ENCODE data around the gene EGF.

Gene EGF

DNA sequence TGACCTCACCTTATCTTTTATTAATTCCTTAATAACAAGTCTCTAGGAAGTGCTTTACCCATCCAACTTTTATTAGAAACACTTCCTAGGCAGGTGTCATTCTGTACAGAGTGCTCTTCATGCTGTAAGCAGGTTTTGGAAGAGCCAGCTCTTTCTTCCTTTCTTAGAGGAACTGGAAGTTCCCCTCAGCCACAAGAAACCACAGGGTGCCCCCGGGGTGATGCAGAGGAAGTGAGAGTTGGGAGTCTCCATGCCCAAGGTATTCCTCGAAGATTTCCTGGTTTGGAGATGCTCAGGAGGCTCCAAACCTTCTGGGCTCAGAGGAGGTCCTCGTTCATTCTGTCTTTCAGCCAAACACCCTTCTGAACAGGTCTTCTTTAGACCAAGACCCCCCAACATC lies 83.8 kb downstream of the EGF start:
- DNase-seq (ENCODE audit: low spot score): no peak

DNA sequence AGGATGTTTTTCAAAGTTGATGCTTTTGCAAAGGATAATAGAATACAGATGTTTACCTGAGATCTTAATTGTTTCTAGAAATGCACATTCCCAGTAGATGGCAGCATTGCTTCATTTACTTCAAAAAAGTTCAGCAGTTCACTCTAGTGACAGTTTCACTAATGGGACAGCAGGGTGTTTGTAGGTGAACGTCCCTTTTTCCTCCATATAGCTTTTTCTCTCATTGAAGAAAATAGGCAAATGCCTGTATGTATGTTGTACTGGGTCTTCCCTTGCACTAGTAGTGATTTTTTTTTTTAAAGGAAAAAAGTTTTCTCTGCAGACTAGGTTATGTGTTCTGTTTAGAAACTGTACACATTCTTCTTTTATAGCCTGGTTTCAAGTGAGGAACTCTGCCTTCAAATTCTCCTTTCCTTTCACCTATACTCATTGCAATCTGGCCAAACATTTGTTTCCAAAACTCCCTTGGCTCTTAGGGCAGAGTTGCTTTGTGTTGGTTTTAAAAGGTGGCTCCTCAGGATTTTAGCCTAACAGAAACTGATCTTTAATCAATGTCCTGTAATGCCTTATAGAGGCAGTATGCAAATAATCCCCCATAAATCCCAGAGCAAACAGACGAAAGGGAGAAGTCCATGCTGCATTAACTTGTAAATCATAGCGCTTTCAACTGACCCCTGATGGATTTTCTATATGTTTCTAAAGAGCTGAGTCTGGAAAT lies 86.3 kb downstream of the EGF start:
- DNase-seq (ENCODE audit: low spot score): peak; percentile 80

DNA sequence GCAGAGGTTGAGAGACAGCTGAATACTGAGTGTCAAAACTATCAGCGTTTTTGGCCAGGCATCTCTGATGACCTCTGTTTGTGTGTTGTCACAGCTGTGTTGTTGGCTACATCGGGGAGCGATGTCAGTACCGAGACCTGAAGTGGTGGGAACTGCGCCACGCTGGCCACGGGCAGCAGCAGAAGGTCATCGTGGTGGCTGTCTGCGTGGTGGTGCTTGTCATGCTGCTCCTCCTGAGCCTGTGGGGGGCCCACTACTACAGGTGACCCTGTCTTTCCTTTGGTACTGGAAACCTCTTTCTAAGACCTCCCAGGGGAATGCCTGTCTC lies 86.9 kb downstream of the EGF start:
- no peak for DNase-seq (ENCODE audit: low spot score)

DNA sequence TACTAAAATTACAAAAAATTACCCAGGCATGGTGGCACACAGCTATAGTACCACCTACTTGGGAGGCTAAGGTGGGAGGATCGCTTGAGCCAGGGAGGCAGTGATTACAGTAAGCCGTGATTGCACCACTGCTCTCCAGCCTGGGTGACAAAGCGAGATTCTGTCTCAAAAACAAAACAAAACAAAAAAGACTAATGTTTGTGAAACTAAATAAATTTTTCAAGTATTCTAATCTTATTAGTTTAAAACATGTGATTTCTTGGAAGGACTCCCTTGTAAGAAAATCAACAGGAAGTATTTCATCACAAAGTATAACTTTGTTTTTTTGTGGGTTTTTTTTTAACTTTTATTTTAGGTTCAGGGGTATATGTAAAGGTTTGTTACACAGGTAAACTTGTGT lies 89.6 kb downstream of the EGF start:
- no peak for DNase-seq (ENCODE audit: low spot score)

DNA sequence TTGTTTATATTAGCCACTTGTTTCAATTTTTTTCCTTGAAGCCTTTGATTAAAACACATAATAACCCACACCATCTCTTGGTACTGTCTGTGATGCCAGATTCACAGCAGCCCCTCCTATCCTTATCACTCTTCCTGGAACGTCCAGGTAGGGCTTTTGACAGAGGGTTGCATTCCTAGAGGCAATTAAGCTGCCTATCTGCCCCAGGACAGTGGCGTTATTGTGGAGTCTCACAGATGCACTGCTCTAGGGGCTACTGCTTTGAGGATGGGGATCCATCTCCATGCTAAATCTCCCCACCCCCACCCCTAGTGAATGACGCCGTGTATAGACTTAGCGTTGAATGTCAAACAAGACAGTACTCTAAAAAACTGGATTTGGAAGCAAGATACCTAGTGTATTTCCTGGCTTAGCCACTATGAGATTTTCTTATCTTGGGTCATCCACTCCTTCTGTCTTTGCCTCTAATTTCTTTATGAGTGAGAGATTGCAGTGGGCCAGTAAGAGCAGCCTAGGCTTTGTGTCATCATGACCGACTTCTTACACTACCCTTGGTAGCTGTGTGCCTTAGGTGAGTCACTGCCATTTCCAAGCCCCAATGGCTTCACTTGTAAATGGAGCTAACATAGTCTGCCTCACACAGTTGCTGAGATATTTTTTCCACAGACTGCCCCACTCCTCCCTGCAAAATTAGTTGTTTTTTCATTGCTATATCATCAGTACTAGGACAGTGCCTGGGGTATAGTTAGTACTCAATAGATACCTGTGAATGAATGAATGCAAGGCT lies 90.9 kb downstream of the EGF start:
- DNase-seq (ENCODE audit: low spot score): no peak

DNA sequence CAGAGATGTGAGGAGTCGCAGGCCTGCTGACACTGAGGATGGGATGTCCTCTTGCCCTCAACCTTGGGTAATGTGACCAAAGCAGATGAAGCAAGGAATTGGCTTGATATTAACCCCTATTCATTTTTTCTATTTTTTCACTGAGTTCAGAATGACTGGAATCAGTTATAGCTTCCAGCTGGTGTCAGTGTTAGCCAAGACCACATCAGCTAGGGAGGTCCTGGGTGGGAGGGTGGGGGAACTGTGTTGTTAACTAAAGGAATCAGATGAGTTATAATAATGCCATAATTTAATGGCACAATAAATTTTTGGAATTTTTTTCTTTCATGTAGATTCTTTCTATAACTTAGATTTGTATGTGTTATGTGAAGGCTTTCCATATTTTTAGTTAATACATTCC lies 91.9 kb downstream of the EGF start:
- no peak for DNase-seq (ENCODE audit: low spot score)

DNA sequence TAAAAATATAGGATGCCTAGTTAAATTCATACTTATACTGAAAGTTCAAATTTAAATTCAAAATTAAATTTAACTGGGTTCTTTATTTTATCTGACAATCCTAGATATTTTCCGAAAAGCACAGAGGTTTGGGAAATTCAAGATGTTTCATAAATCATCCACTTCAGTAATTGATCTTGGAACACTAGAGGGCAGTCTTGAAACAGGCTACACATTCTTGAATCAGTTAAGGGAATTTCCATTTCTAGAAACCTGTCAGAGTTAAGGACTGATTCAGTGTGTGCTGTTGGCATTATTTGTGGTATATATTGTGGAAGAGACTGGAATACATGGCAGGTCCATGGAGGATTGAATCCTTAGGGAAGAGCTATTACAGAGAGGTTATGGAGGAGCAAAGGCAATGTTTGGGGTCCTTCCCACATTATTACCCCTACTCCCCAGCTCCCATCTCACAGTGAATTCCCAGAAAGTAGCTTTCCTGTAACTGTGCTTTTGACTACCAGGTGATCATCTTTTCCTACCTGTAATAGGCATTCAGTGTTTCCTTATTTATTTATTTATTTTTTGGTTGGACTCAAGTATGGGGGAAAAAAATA lies 92.9 kb downstream of the EGF start:
- peak; percentile 78 for DNase-seq (ENCODE audit: low spot score)

DNA sequence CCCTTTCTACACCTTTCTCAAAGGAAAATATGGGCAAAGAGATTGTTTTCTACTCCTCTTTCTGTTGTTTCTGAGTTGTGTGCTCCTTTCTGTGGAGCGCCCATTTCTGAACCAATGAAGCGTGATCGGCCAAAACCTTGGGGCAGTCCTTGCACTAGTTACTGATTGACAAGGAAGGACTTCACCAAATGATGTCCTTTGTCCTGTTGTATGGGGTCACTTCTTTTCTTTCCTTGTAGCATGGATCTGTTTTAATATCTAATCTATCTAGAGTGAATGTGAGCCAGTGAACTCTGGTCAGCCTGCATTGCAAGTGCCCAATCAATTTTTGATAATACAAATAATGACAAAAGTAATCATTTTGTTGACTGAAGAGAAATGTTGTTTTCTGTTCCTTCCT lies 94.5 kb downstream of the EGF start:
- no peak for DNase-seq (ENCODE audit: low spot score)

DNA sequence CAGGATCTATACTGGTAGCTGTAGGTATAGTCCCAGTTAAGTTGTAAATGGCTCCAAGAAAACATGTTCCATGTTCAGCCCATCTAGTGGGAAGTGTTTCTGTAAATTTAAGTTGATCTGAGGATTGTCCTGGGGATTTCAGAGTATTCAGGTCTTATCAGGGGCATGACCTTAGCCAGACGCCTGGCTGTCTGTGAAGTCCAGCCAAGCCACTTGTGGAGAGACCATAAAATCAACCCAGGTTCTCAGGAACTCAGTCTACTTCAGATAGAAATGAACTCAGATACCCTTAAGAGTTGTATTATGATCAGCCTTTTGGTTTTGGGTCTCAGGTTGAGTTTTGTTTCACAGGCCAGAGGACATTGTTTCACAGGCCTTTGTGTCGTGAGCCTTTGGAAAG lies 95.9 kb downstream of the EGF start:
- no peak for DNase-seq (ENCODE audit: low spot score)

DNA sequence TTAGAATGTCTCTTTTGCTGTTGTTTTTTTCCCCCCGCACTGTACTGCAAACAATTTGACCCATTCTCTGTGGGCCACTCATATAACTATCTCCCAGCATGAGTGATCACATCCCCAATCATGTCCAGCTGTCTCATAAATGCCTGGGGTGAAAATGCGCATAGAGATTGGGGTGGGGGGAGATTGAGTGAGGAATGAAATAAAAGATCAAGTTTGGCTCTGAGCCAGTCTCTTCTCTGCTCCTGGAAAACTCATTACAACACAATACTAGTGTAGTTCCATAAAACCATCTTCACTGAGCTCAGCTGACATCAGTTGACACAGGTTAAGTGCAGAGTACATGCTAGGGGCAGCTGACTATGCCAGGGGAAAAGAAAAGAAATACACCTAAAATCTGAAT lies 96.9 kb downstream of the EGF start:
- no peak for DNase-seq (ENCODE audit: low spot score)

DNA sequence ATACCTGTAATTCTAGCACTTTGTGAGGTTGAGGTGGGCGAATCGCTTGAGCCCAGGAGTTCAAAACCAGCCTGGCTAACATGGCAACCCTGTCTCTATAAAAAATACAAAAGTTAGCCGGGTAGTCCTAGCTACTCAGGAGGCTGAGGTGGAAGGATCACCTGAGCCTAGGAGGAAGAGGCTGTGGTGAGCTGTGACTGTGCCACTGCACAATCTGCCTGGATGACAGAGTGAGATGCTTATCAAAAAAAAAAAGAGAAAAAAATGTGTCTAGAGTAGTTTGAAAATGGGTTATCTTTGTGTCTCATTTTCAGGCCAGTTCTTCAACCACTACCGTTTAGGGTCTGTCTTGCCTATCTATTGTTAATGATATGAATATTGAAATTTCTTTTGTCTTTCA lies 98.1 kb downstream of the EGF start:
- DNase-seq (ENCODE audit: low spot score): no peak

DNA sequence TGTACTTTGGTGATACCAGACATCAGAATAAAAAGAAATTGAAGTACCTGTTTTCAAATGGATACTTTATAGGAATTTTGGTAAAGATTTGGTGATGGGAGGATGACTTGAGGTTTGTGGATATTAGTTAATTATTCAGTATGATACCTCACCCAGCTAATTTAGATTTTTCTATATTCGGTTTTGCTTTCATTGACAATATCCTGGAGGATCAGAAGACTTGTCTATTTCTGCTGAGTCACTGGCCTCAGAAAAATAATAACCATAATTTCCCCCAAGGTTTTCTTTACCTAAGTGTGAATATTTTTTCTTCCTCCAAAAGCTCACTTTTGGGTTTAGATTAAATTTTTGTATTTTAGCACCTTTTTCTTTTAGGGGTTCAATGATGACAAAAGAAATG lies 100.2 kb downstream of the EGF start:
- no peak for DNase-seq (ENCODE audit: low spot score)

DNA sequence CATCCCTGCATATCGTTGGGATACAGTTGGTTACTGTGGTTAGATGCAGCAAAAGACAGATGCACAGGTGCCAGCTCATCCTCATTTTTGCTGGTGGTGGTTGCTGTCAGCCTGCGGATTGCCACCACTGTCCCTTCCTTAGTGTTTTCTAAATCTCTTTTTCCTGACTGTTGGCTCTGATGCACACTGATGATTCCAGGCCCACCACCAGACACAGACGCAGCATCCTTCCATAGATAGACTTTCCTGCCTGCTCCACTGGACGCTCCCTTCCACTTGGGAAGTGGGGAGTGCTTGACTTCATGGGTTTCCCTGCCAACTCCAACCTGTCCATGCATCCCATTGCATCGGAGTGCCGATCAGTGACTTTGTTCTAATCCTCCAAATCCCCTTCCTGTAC lies 101.5 kb downstream of the EGF start:
- no peak for DNase-seq (ENCODE audit: low spot score)

DNA sequence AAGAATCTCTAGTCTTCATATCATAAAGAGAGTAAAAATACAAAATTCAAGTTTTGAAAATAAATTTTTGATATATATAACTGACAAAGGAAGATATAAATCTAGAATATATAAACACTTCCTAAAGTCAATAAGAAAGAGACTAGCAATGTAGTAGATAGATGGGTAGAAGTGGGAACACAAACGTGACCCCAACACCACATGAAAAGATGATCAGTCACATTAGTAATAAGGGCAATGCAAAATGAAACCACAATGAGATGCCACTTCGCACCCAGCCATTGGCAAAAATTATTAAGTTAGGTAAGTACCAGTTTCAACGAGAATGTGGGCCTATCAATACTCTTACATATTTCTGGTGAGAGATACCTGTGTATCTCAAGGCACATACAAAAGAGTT lies 106.5 kb downstream of the EGF start:
- no peak for DNase-seq (ENCODE audit: low spot score)

DNA sequence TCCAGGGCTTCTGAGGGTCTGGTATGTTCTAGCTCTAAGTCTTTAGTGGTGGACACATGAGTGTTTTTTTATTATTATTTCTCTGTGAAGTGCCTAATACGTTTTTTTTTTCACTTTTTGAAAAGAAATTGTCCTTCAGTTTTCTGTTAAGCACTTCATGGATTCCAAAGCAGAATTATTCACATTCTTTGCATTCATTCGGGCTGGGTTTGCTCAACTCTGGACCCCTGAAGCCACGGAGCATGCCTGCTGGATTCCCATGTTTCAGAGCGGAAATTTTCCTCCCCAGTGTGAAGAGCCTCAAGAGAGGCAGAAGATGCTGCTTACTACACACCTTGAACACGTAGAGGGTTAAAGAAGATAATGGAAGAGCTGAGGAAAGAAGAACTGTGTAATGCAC lies 107.5 kb downstream of the EGF start:
- no peak for DNase-seq (ENCODE audit: low spot score)

DNA sequence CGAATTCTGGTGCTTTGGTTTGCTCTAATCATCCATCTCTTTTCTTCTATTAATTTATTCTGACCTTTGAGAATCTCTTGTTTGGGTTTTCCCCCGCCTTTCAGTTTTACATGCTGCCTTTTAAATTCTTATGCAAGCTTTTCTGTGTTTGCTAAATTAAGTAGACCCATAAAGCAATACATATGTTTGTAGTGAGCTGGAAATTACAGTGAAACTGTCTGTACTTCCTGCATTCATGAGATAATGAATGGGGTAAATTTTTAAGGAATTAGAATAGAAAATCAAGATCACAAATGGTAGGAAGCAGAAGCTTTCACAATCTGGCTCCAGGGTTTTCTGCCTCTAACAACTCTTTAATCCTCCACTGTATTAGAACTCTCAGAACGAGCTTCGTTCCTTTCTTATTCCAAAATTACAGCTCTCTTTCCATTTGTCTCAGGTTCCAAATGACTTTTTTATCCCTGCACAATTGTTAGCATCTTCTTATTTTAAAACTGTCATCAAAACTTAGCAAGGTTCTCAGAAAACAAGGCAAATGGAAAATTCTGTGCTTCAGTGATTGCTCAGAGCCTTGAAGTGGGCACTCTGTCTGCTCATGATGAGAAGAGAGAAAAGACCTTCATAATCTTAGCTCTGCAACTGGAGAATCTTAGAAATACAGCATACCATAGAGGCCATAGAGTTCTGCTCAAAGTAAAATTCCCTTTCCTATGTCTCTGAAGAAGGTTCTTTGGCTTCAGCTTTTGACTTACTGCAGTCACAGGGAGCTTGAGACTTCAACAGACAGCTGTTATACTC lies 108.2 kb downstream of the EGF start:
- DNase-seq (ENCODE audit: low spot score): no peak

DNA sequence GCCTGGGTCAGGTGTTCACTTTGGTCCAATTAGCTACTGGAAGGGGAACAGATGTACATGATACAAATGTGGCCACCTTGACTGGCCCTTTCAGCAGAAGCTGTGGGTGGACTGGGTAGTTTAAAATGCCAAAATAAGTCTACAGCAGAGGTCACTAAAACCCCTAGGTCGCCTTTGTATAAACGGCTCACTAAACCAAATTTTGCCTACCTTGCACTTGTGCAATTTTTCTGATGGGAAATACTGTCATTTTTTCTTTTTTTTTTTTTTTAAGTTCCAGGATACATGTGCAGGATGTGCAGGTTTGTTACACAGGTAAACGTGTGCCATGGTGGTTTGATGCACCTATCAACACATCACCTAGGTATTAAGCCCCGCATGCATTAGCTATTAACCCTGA lies 109.8 kb downstream of the EGF start:
- no peak for DNase-seq (ENCODE audit: low spot score)

DNA sequence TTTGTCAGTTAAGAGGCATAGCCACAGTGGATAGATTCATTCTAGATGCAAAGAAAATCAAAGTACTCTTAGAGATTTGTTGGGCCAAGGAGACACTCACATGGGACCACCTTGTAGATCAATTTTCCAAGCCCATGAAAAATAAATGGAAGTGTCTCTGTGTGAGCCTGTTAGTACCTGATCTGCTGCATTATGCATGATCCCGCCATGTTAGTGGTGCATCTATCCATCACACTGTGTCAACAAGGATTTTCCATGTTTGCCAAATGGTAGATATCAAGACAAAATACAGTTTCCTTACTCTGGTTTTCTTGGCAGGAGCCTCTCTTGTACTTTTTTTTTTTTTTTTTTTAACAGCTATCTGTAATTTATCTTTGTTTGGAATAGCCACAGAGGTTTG lies 112.4 kb downstream of the EGF start:
- no peak for DNase-seq (ENCODE audit: low spot score)

DNA sequence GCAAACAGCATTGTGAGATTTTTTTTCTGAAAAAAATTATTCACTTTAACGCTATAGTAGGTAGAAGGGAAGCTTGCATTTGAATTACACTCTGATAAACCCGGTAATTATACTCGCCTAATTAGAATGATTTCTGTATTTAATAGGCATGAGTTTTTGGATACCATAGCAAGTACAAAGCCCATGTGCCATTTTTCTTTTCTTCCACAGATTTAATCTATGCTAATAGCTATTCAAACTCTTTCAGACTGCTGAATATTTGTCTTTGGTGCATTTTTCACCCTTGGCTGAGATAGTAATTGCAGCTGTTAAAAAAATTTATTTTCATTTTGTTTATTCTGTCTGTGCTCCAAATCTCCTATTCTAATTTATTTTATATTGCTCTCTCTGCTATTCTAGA lies 113.0 kb downstream of the EGF start:
- no peak for DNase-seq (ENCODE audit: low spot score)

DNA sequence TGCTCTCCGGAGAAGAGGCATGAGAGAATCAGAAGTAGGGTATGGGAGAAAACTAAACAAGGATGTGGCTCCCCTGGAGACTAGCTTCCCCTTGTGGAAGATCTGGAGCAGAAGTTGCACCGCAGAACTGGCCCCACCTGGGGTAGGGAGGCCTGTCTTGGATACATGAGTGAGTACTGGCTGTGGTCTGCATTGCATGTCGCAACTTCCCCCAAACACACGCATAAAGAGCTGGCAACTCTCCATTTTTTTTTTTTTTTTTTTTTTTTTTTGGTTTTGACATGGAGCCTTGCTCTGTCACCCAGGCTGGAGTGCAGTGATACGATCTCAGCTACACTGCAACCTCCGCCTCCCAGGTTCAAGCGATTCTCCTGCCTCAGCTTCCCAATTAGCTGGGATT lies 119.9 kb downstream of the EGF start:
- no peak for DNase-seq (ENCODE audit: low spot score)

DNA sequence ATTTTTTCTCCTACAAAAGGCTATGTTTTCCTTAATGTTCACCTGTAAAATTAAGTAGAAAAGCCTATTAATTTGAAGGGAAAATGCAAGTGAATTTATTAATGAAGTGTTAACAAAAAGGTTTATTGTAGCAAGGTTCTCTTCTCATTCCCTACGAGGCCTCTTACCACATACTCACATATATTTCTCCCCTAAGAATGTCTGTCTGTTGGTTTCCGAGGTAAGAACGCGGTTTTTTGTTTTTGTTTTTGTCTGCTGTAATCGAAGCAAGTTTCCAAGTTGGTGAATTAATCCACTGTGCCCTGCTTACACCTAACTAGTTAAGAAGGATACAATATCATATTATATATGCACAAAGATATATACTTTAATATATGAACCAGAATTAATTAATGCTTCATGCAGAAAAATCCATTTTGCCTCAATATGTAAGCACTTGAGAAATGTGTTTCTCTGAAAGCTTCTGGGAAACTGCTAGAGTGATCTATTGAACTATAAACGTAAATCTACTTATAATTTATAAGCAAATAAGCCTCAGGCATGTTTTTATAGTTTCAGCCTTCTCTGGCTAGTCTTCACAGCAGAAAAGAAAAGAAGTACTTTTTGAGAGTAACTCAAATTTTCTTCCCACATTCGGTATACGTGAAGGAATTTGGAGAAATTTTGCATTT lies 120.8 kb downstream of the EGF start:
- no peak for DNase-seq (ENCODE audit: low spot score)

DNA sequence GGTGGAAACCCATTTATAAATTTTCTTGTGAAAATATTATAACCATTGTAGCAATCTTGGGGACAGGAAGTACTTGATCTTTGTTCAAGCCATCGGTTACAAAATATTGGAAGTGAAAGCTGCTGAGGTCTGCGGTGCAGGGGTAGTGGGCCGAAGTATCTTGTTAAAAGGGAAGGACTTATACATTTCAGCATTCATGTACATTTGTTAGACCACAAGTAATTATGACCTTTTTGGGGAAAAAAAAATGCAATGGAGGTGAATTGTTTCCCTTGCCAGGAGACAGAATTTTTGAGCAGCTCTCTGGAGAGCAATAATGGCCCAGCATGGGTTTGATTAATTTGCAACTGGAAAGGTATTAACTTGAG lies 121.3 kb downstream of the EGF start:
- no peak for DNase-seq (ENCODE audit: low spot score)
